NCI-H1694 (cell line): ENCODE data around the gene MLLT1.

ENCODE experiments used
- DNase-seq: peaks from one replicate; lab custom pipeline; 2025; lab: John Stamatoyannopoulos, UW

Gene MLLT1

GRCh38 chr19:6274756-6275155, 5.0 kb downstream of the MLLT1 start:
- no peak for DNase-seq

DNA sequence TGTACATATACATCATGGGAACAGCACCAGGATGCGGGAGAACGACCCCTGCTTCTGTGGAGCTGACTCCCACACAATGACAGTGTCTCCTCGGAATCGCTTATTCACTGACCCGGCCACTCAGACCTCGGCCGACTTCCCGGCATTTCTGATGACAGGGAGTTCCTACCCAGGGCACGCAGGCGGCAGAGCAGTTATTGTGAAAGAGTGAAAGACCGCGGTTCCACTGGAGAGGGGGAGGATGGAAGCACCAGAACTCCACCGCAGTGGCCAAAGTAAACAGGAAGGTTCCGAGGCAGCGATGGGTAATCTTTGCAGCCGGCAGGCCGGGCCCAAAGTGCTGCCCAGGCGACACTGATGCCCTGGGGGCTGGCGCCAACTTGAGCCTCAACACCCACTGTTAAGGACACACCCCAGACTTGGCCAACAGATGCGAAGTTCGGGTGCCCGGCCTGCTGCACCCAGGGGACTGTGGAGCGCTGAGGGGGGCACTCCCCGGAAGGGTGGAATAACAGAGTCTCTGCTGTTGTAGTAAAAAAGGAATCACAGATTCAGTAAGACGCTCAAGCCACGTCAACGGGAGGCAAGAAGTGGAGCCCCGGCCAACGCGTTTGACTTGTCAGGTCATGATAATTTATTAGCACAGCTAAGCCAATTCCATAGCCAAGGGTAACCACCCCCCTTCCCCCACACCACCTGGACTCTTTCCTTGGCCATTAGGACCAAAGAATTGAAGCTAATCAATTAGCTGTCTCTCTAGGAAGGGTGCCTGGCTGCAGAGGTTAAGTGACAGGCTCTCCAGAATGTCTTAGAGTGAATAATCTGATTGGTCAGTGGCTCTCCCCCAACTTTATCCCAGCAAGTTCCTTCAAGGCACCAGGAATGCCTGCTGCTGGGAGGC, 5.8 kb downstream of the MLLT1 start:
- no peak for DNase-seq

DNA sequence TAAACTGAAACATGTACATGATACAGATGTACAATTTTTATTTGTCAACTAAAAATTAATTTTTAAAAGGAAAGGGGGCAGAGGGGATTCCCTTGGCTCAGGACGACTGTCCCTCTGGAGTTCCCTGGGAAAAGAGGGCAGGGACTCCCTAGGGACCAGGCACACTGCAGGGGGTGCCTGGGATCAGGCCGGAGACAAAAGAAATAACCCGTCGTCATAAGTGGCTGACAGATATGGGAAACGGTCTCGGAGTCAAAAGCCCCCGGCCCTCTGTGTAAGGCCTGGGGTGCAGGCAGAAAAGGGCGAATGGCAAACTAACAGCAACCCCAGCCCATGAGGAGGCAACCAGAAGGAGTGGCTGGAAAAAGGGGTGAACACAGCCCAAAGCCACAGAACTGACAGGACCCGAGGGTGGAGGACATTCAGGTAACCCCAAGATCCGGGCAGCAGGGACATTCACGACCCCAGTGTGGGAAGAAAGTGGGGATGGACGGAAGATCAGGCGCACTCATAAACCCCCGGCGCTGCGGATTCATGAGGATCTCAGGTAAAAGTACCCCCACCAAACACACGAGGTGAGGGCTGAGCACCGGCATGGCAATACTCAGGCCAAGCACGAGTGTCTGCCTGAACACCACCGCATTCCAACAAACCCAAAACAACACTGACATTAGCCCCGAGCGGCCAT, 6.7 kb downstream of the MLLT1 start:
- DNase-seq = no peak

DNA sequence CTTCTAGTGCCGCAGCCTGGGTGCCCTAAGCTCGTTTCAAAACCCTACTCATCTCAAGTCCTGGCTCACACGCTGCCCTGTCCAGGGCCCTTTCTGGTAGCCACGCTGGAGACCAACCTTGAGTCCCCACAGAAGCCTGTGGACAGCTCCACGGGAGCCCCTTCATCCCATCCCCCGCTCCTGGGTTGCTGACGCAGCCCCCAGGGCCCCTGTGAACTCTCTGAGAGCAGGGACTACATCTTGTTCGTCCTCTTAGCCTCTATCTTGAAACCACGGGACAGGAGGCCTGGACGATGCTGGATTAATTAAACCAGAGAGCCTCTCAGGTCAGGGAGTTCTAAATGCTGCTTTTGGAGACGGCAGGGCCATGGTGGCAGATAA, 7.4 kb downstream of the MLLT1 start:
- DNase-seq = no peak

GRCh38 chr19:6271721-6272410, 7.9 kb downstream of the MLLT1 start:
- no peak for DNase-seq

DNA sequence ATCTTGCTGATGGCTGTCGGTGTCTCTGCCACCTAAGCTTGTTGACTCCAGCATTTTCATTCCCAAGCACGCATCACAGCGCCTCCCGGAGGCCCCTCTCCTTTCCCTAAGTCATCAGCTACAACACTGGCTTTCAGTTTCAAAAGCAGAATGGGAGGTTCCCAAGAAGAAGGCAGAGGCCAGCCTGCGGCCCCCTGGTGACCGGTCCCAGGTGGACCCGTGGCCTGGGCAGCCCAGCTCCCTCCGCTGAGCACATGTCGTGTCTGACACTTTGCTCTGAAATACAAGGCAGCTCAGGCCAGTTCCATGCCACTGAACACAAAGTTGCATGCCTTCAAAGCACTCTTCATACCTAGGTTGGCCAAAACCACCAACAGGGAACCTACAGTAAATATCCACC, 8.5 kb downstream of the MLLT1 start:
- no peak for DNase-seq

GRCh38 chr19:6270822-6271221, 9.0 kb downstream of the MLLT1 start:
- DNase-seq = no peak

DNA sequence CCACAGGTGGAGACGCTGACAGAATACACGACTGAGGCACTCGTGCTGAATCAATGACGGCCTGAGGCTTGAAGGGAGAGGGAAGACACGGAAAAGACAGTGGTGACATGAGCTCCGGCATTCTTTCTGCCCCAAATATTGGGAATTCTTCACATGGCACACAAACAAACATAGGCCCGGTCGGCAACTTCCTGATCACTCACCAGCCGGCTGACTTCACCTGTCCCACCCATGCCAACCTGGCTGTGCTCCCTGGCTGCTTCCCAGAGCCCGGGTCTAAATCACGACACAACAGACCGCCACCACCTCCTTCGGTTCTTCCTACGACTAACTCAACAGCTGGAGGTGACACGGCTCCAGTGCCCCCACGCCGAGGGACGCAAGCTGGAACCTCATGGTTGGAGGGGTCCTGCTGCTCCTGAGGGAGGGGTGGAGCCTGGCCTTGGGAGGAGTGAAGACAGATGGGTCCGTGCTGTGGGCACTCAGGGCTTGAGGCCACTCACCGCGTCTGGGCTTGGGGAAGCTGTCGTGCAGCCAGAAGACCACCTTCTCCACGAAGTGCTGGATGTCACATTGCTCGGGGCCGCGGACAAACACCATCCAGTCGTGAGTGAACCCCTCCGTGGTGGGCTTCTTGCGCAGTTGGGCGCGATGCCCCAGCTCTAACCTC, 9.6 kb downstream of the MLLT1 start:
- no peak for DNase-seq

DNA sequence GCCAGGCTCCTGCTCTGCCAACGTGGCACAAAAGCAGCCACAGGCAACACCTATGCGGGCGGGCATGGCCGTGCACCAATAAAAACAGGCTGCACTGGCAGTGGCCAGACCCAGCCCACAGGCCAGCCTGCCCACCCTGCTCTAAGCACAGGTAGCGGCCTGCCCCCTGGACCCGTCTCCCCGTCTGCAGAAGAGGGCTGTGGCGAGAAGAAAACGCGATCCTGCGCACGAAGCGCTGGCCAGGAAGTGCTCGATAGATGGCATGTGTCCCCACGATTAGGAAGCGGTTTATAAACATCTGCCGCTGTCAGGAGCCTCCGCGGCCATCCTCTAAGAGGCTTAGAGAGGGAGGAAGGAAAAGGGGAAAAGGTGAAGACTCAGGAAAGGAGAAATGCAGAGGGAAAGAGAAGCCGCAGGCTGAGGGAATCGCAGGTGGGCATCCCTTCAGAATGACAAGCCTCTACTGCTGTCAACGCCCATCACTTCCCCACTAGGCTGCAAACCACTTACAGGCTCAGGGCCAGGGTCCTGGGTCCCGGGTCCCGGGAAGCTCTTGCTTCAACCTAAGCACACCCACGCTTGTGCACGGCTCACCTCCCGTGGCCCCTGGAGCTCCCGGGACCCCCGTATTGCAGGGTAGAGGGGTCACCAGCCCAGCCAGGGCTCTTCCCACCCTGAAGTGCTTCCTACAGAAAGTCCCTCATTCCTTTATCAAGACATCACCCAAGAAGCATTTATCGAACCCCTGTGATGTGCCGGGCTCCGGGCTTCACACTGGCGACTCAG, 10.5 kb downstream of the MLLT1 start:
- no peak for DNase-seq

DNA sequence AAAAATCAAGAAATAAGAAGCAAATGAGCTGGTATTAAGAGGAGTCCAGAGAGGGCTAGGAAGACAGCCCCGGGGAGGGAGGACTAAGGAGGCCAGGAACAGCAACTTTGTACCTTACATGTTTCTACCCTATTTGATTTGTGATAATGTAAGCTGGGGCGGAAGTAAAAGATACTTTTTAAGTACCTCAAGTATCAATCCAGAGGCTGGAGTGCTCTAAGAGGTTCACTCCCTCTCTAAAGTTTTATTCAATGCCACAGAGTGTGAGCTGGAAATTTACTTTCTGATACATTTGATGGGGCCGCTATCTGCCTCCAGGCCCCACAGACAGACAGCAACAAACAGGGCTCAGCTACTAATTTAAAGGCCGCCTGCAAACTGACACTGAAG, 11.4 kb downstream of the MLLT1 start:
- no peak for DNase-seq

GRCh38 chr19:6267552-6268381, 12.0 kb downstream of the MLLT1 start:
- DNase-seq = no peak

GRCh38 chr19:6264803-6265202, 15.0 kb downstream of the MLLT1 start:
- DNase-seq = no peak

DNA sequence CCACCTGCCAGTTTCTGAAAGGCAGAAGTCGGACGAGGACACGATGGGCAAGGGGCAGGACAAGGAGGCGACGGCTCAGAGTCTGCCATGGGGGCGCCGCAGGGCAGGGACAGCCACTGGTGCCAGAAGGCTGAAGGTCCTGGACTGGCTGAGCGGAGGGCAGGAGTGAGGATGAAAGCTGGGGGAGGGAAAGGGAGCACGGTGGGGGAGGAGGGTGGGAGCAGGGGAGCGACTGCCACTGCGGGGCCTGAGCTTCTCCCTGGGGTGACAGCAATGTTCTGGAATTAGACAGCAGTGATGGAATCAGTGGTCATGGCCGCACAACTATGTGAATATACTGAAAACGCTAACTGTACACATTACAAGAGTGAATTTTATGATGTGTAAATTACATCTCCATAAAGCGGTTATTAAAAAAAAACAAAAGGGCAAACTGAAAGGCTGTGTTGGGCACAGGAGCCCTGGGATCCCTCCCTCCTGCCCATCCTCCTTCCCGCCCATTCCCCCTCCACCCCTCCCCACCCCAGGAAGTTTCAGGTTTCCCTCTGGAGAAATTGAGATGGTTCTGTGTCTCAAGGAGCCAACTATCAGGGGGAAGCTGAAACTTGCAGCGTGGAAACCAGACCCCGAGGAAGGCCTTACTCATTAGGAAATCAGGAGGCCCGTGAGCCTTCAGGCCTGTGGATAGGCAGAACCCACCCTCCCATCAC, 15.9 kb downstream of the MLLT1 start:
- no peak for DNase-seq

DNA sequence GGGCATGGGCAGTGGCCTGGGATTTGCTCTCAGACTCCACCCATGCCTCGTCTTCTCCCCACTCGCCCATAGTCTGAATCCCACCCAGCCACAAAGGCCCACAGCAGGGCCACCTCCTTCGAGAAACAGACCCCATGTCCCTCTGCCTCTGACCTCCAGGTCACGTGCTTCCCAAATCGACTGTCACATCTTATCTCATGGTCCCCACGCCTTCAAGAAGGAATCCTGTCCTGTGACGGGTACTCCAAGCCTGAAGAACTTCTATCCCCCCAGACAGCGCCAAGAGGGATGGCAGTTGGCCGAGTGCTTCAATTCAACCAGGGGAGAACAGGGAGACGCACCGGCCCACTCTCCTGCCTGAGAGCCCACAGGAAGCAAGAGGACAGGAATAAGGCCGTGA, 16.5 kb downstream of the MLLT1 start:
- DNase-seq = no peak

DNA sequence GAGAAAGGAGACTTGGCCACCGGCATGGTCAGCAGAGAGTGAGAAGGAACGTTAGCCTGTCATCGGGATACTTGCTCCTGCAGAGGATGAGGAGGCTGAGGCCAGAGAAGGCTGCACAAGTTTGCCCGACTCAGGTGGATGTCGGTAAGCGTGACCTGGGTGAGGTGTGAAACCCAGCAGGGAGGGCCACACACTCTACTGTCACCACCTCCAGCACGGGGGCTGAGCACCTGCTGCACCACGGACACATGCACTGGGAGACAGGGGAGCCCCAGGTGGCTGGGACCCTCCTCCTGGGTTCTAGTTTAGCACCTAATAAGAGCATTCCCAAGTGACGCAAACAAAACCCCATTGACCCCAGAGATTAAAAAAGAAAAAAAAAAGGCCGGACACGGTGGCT, 17.3 kb downstream of the MLLT1 start:
- no peak for DNase-seq

DNA sequence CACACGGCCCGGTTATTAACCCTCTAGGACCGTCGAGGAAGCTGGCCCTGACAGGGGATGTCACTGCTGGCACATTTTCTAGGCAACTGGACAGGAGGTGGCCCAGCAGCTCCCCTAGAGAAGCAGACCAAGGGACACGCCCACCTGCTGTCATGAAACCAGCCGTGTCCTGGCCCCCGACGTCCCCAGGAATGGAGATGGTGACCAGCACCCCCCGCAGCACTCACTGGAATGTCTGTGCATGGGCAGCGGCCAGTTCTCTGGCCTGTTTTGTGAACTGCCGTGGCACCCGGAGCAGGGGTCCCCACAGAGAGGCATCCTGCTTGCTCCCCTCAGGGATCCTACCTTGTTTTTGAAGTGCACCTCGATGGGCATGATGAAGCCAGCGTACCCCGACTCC, 17.9 kb downstream of the MLLT1 start:
- DNase-seq = no peak

GRCh38 chr19:6260912-6261650, 18.7 kb downstream of the MLLT1 start:
- DNase-seq = no peak

GRCh38 chr19:6260376-6260775, 19.4 kb downstream of the MLLT1 start:
- no peak for DNase-seq

DNA sequence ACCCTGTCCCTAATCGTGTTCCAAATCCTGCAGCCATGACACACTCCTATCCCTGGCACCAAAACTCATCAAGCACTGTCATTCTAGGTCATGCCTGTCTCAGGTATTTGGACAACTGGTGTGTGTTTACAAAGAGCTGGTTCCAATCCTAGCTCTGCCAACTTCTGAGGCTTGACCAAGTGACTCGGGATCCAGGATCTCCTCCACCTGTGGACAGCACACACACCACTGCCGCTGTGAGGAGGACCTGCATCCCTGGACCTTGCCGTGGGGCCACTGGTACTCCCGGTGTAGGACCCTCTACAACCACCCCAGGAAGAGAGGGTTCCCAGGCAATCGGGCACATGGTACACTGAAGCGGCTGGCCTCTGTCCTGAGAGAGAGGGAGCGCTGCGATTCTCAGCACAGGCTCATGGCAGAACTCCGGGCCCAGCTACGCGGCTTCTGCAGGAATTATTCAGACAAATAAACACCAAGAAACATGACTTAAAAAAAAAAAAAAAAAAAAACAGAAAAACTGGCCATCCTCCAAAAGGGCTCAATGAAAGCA, 20.4 kb downstream of the MLLT1 start:
- DNase-seq = no peak
